ENCODE results near the gene BCAR1. TPM values are rescaled to one million over a fixed set of nuclear protein-coding genes. Genes with fewer than 3 reads are reported as not detected.

BCAR1 gene
- total RNA-seq, 1 donor from 2014 or later = 182 TPM

DNA sequence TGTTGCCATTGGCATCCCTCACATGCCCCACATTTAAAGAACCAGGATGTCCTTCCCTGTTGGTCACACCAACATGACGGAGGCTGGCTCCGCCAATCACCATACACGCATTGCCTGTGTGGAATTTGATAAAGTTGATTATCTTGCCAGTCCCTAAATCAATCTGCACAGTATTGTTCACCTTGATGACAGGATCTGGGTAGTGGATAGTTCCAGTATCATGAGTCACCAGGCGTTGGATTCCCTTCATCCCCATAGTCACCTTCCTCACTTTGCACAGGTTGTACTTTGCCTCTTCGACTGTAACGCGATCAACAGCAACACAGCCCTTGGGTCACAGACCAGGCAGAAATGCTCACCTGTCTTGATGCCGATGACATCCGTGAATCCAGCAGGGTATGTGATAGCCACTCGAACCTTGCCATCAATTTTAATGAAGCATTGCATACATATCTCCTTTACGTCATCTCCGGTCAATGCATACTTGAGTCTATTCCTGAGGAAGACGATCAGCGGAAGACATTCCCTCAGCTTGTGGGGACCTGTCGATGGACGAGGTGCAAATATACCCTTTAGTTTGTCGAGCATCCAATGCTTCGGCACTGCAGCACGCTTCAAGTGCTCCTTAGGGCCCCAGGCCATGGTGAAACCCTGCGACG is 58.7 kb downstream of the BCAR1 start:
- H3K4me3 Mint-ChIP-seq (ENCODE audit: unreplicated experiment) = no peak overlapping the region
- no peaks in the 10 kb centered on the region for H3K36me3 Mint-ChIP-seq (ENCODE audit: low read depth, unreplicated experiment)
- TF ChIP-seq, protein P1, sequence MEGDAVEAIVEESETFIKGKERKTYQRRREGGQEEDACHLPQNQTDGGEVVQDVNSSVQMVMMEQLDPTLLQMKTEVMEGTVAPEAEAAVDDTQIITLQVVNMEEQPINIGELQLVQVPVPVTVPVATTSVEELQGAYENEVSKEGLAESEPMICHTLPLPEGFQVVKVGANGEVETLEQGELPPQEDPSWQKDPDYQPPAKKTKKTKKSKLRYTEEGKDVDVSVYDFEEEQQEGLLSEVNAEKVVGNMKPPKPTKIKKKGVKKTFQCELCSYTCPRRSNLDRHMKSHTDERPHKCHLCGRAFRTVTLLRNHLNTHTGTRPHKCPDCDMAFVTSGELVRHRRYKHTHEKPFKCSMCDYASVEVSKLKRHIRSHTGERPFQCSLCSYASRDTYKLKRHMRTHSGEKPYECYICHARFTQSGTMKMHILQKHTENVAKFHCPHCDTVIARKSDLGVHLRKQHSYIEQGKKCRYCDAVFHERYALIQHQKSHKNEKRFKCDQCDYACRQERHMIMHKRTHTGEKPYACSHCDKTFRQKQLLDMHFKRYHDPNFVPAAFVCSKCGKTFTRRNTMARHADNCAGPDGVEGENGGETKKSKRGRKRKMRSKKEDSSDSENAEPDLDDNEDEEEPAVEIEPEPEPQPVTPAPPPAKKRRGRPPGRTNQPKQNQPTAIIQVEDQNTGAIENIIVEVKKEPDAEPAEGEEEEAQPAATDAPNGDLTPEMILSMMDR (IDR thresholded peaks at IDR 0.05; ENCODE audit: unreplicated experiment) = no peak
- peaks cover 5% of the 10 kb centered on the region for H3K27me3 Mint-ChIP-seq (ENCODE audit: unreplicated experiment)
- H3K4me1 Mint-ChIP-seq (ENCODE audit: unreplicated experiment) = no peaks in the 10 kb centered on the region
- no peaks in the 10 kb centered on the region for H3K9me3 Mint-ChIP-seq (ENCODE audit: unreplicated experiment)
- DNase-seq (ENCODE audit: low spot score) = no peak
- no peak overlapping the region for H3K27ac Mint-ChIP-seq (ENCODE audit: unreplicated experiment)

DNA sequence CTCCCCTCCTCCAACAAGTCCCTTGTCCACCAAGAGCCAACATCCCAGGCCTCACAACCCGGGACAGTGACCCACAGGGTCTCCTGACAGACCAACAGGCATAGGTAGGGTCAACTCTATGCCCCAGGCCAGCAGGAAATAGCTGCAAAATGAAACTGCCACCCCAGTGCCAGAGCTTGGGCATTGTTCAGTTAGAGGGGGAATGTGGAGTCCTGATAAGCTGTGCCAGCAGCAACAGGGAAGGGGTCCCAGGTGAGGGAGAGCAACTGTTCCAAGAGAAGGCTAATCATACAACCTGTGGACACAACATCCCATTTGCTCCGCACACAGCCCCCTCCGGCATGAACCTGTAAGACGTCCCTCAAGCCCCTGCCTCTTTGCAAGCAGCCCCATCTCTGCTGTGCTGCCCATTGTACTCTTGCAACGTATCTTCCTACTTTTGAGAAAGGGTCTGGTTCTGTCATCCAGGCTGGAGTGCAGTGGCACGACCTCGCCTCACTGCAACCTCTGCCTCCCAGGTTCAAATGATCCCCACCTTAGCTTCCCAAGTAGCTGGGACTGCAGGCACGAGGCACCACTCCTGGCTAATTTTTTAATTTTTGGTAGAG is 61.7 kb downstream of the BCAR1 start:
- H3K36me3 Mint-ChIP-seq (ENCODE audit: low read depth, unreplicated experiment) = no peaks in the 10 kb centered on the region
- no peak overlapping the region for H3K4me3 Mint-ChIP-seq (ENCODE audit: unreplicated experiment)
- H3K4me1 Mint-ChIP-seq (ENCODE audit: unreplicated experiment) = no peaks in the 10 kb centered on the region
- DNase-seq (ENCODE audit: low spot score) = no peak
- no peak overlapping the region for H3K27ac Mint-ChIP-seq (ENCODE audit: unreplicated experiment)
- TF ChIP-seq, protein P1 (IDR thresholded peaks at IDR 0.05; ENCODE audit: unreplicated experiment) = no peak
- H3K9me3 Mint-ChIP-seq (ENCODE audit: unreplicated experiment) = no peaks in the 10 kb centered on the region
- H3K27me3 Mint-ChIP-seq (ENCODE audit: unreplicated experiment) = peaks cover 5% of the 10 kb centered on the region

DNA sequence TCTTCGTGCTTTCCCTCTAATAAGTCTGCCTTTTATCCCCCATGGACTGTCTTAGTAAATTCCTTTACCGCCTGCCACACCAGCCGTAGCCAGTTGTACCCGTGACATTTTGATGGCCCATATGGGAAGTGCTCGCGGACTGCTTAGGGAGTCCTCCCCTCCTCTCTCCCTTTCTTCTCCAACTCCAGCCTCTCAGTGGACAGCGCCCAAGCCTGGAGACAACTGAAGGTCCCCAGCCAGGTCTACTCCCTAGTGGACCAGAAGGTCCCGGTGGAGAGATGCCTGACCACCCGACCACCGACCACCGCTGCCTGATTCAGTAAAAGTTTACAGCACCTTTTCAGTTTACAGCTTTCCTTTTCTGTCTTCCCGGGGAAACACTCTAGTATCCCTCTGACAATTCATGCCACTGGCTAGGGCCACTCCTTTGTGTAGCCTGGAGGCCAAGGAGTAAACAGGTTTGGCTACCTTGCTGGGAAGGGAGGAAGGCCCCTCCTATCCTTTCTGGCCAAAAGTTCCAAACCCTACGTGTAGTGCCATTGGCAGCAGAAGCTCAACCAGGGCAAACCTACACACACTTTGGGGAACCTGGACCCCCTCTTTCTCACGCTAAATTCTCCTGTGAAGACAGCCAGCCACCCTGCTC is 62.5 kb downstream of the BCAR1 start:
- TF ChIP-seq, protein P1 (IDR thresholded peaks at IDR 0.05; ENCODE audit: unreplicated experiment) = no peak
- Mint-ChIP-seq H3K4me1 (ENCODE audit: unreplicated experiment) (no peaks in the 10 kb centered on the region), H3K9me3 (ENCODE audit: unreplicated experiment) (no peaks in the 10 kb centered on the region), H3K36me3 (ENCODE audit: low read depth, unreplicated experiment) (no peaks in the 10 kb centered on the region), H3K27ac (ENCODE audit: unreplicated experiment) (no peak overlapping the region), H3K4me3 (ENCODE audit: unreplicated experiment) (no peak overlapping the region), H3K27me3 (ENCODE audit: unreplicated experiment) (peaks cover 5% of the 10 kb centered on the region)
- no peak for DNase-seq (ENCODE audit: low spot score)

DNA sequence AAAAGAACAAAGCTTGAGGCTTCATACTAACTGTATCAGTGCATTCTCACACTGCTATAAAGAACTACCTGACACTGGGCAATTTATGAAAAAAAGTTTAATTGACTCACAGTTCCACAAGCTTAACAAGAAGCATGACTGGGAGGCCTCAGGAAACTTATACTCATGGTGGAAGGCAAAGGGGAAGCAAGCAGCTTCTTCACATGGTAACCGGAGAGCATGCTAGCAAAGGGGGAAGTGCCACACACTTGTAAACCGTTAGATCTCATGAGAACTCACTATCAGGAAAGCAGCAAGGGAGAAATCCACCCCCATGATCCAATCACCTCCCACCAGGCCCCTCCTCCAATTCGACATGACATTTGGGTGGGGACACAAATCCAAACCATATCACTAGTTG is 69.8 kb downstream of the BCAR1 start:
- H3K9me3 Mint-ChIP-seq (ENCODE audit: unreplicated experiment) = no peaks in the 10 kb centered on the region
- TF ChIP-seq, protein P1 (IDR thresholded peaks at IDR 0.05; ENCODE audit: unreplicated experiment) = no peak
- peaks cover 3% of the 10 kb centered on the region for H3K36me3 Mint-ChIP-seq (ENCODE audit: low read depth, unreplicated experiment)
- DNase-seq (ENCODE audit: low spot score) = no peak
- no peaks in the 10 kb centered on the region for H3K4me1 Mint-ChIP-seq (ENCODE audit: unreplicated experiment)
- H3K27ac Mint-ChIP-seq (ENCODE audit: unreplicated experiment) = no peak overlapping the region
- H3K27me3 Mint-ChIP-seq (ENCODE audit: unreplicated experiment) = peaks cover 2% of the 10 kb centered on the region
- H3K4me3 Mint-ChIP-seq (ENCODE audit: unreplicated experiment) = no peak overlapping the region

DNA sequence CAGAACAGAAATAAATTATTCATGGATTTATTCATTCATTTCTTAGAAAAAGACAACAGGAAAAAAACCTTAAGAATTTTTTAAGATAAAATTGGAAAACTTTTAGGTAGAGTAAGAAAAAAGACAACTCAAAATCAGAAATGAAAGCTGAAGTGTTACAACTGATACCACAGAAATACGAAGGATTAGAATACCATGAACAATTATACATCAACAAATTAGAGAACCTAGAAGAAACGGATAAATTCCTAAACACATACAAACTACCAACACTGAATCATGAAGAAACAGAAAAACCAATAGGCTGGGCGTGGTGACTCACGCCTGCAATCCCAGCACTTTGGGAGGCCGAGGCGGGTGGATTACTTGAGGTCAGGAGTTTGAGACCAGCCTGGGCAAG is 72.2 kb downstream of the BCAR1 start:
- TF ChIP-seq, protein P1 (IDR thresholded peaks at IDR 0.05; ENCODE audit: unreplicated experiment) = no peak
- Mint-ChIP-seq H3K27me3 (ENCODE audit: unreplicated experiment) (peaks cover 2% of the 10 kb centered on the region), H3K36me3 (ENCODE audit: low read depth, unreplicated experiment) (peaks cover 10% of the 10 kb centered on the region), H3K27ac (ENCODE audit: unreplicated experiment) (no peak overlapping the region), H3K4me3 (ENCODE audit: unreplicated experiment) (no peak overlapping the region), H3K4me1 (ENCODE audit: unreplicated experiment) (no peaks in the 10 kb centered on the region), H3K9me3 (ENCODE audit: unreplicated experiment) (peaks cover 4% of the 10 kb centered on the region)
- DNase-seq (ENCODE audit: low spot score) = no peak

All from endothelial cell (in vitro differentiated cells).